Upper lobe of right lung (tissue), 1 donor: ENCODE results near the gene SMAD3. TPM values are rescaled to one million over a fixed set of nuclear protein-coding genes. Genes with fewer than 3 reads are reported as not detected.

ENCODE experiments used
- ATAC-seq: fragments of 200-7000 bp; cut with Tn5 transposase; one replicate; pipeline ENCODE4 v1.9.1; 2020; ENCODE audit warnings: mild to moderate bottlenecking, moderate library complexity
- DNase-seq: peaks from one replicate; pipeline ENCODE4 v3.0.0-alpha.2; 2020
- H3K27ac ChIP-seq: fragments of 200-600 bp; one replicate; pipeline ENCODE4 v1.8.0; 2022
- H3K27me3 ChIP-seq: fragments of 200-600 bp; one replicate; pipeline ENCODE4 v1.8.0; 2022; ENCODE audit warnings: mild to moderate bottlenecking
- H3K36me3 ChIP-seq: fragments of 200-600 bp; one replicate; pipeline ENCODE4 v1.8.0; 2022
- H3K4me1 ChIP-seq: fragments of 200-600 bp; one replicate; pipeline ENCODE4 v1.8.0; 2022
- H3K4me3 ChIP-seq: fragments of 200-600 bp; one replicate; pipeline ENCODE4 v1.8.0; 2022; ENCODE audit warnings: mild to moderate bottlenecking
- H3K9me3 ChIP-seq: fragments of 200-600 bp; one replicate; pipeline ENCODE4 v1.8.0; 2022
- CTCF ChIP-seq: fragments of 200-600 bp; IDR thresholded peaks from one replicate; pipeline ENCODE4 v1.8.0; 2022; ENCODE audit warnings: antibody characterized with exemption
- intact Hi-C: fragments of 100-400 bp; cut with DNase I; formaldehyde crosslinking; loops from one replicate; pipeline ENCODE4 v1.11.0; 2022
- total RNA-seq: library from RNA; stranded (reverse); fragmentation: NEBNext Ultra II Directional; extraction: Animal tissue kit (Norgen Biotek cat#: 25700); gene quantifications from one replicate; pipeline ENCODE4 v1.2.1, GENCODE V29; 2021
- donor health status: DM: no; HTN: yes; CAD: no; lungs with severe emphysema.

Gene SMAD3
- total RNA-seq, 1 donor from 2014 or later = 31.6 TPM

DNA sequence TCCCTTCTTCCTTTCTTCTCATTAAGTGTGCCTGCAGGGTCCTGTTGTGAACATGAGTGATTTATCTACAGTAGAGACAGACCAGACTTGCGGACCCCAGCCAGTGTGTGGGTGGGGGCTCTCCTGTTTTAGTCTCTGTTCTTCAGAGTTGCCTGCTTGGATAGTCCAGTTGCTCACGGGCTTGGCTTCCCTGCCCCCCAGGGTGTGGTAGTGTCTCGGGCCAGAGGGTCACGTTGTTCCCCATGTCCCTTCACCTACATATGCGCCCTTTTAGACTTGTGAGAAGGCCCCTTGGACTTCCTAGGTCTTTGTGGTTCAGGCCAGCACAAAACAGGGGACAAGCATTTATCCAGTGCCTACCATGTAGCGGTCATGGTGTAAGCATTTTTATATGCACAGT, 103.3 kb downstream of the SMAD3 start:
- Histone ChIP-seq H3K9me3 (no peaks in the 10 kb centered on the region), H3K4me3 (no peak overlapping the region), H3K27ac (peak overlapping the region; percentile 24), H3K27me3 (no peaks in the 10 kb centered on the region), H3K36me3 (peaks cover 40% of the 10 kb centered on the region), H3K4me1 (peaks cover 13% of the 10 kb centered on the region)
- DNase-seq = no peak
- intact Hi-C loops = no loop called here
- no peak for ATAC-seq
- TF ChIP-seq CTCF = no peak

GRCh38 chr15:67170143-67170925, 104.9 kb downstream of the SMAD3 start:
- DNase-seq (peak; percentile 45), ATAC-seq (no peak)
- Histone ChIP-seq H3K4me1 (peaks cover 11% of the 10 kb centered on the region), H3K36me3 (peaks cover 32% of the 10 kb centered on the region), H3K4me3 (no peak overlapping the region), H3K9me3 (no peaks in the 10 kb centered on the region), H3K27ac (no peak overlapping the region), H3K27me3 (no peaks in the 10 kb centered on the region)
- no peak for TF ChIP-seq CTCF
- intact Hi-C loops = no loop called here

DNA sequence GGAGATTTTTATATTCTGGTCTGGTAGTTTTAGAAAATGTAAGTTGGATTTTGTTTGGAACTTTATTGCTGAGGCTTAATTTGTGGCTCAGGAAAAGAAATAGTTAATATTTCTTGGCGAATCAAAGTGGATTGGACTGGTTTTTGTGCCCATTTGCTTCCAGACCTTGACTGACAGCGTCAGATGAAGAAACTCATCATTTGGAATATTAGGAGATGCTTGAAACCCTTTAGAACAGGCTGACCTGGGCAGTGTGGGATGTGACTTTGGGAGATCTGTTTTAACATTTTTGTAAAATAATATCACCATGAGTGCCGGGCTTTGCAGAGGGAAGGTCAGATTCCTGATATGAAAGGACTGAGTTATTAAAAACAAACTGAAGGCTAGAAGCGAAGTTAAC, 106.1 kb downstream of the SMAD3 start:
- H3K27ac ChIP-seq = no peak overlapping the region
- no peak for TF ChIP-seq CTCF
- peaks cover 23% of the 10 kb centered on the region for H3K4me1 ChIP-seq
- peaks cover 28% of the 10 kb centered on the region for H3K36me3 ChIP-seq
- intact Hi-C loops = no loop called here
- no peak overlapping the region for H3K4me3 ChIP-seq
- DNase-seq (no peak), ATAC-seq (no peak)
- H3K9me3 ChIP-seq = no peaks in the 10 kb centered on the region
- H3K27me3 ChIP-seq = no peaks in the 10 kb centered on the region

GRCh38 chr15:67172172-67172571, 106.8 kb downstream of the SMAD3 start:
- Histone ChIP-seq H3K27ac (no peak overlapping the region), H3K27me3 (no peaks in the 10 kb centered on the region), H3K36me3 (peaks cover 28% of the 10 kb centered on the region), H3K4me1 (peaks cover 30% of the 10 kb centered on the region), H3K9me3 (no peaks in the 10 kb centered on the region), H3K4me3 (no peak overlapping the region)
- ATAC-seq (no peak), DNase-seq (peak; percentile 29)
- intact Hi-C loops = no loop called here
- no peak for TF ChIP-seq CTCF

DNA sequence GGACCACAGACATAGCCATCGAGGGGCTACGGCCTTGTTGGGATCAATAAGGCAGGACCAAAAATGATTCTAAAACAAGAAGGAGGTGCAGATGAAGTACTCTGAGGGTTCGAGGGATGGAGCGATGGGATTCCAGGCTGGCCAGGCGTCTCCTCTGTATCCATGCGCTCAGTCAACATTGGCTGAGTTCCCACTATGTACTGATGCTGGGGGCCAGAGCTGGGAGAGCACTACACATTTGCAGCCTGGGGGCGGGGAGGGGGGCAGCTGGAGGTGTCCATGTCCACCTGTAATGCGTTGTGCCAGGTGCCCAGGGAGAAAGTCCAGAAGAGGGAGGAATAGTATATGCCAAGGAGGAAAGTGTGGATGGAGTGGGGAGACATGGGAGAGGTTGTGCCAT, 107.6 kb downstream of the SMAD3 start:
- H3K9me3 ChIP-seq = no peaks in the 10 kb centered on the region
- DNase-seq = peak; percentile 28
- TF ChIP-seq CTCF = no peak
- H3K36me3 ChIP-seq = peaks cover 28% of the 10 kb centered on the region
- H3K27ac ChIP-seq = no peak overlapping the region
- H3K27me3 ChIP-seq = no peaks in the 10 kb centered on the region
- peaks cover 30% of the 10 kb centered on the region for H3K4me1 ChIP-seq
- intact Hi-C loops = no loop called here
- ATAC-seq = no peak
- no peak overlapping the region for H3K4me3 ChIP-seq
